Mucosa of rectum (tissue), 2 donors: ENCODE data around the gene RAET1E.
A peak's percentile ranks its signal among the peaks of the same experiment; 100 is the strongest.
"Not testable (repeated sequence)": the region's sequence is repeated elsewhere in the genome, so short reads cannot be mapped to it uniquely, and the experiment has no call there.

Experiments used
- H3K27ac ChIP-seq, 2 donors: one replicate each; pipeline ENCODE4 v1.7.0; 2013; ENCODE audit warnings: inconsistent platforms in 2 of 2, low read depth in 2 of 2, low read length in 2 of 2
- H3K27me3 ChIP-seq, 2 donors: one replicate each; pipeline ENCODE4 v1.7.0; 2013; ENCODE audit warnings: low read length in 2 of 2; ENCODE audit not compliant: control insufficient read depth in 2 of 2, insufficient read depth in 2 of 2
- H3K36me3 ChIP-seq, 2 donors: one replicate each; pipeline ENCODE4 v1.7.0; 2013; ENCODE audit warnings: low read length in 2 of 2; ENCODE audit not compliant: control insufficient read depth in 2 of 2, insufficient read depth in 2 of 2
- H3K4me1 ChIP-seq, 2 donors: one replicate each; pipeline ENCODE4 v1.7.0; 2013; ENCODE audit warnings: low read length in 2 of 2, mild to moderate bottlenecking in 1 of 2; ENCODE audit not compliant: control insufficient read depth in 2 of 2, insufficient read depth in 2 of 2
- H3K4me3 ChIP-seq, 2 donors: one replicate each; pipeline ENCODE4 v1.7.0; 2013; ENCODE audit warnings: low read length in 2 of 2
- H3K9ac ChIP-seq, 2 donors: one replicate each; pipeline ENCODE4 v1.7.0; 2013; ENCODE audit warnings: low read length in 2 of 2, low read depth in 1 of 2, mild to moderate bottlenecking in 1 of 2
- H3K9me3 ChIP-seq, 2 donors: one replicate each; pipeline ENCODE4 v1.7.0; 2013; ENCODE audit warnings: low read length in 2 of 2; ENCODE audit not compliant: control insufficient read depth in 2 of 2
- donor health status: healthy.
- donor health status: Normal muscosa, but diverticular disease.

Gene RAET1E

GRCh38 chr6:149897855-149898744, at the start of gene RAET1E:
Gene RAET1E (minus strand): TSS chr6:149898113. CDS start chr6:149890901, 7,212 bp downstream.
- Histone ChIP-seq H3K27ac (peak within 1 kb of the TSS; percentile 59 to 75), H3K9me3 (no peaks in the 10 kb centered on the region), H3K4me1 (peaks cover 21 to 33% of the 10 kb centered on the region in 2 donors), H3K9ac (peak within 1 kb of the TSS in 1 of 2 donors; percentile 50), H3K36me3 (no peaks in the 10 kb centered on the region), H3K4me3 (peak within 1 kb of the TSS; percentile 41 to 59), H3K27me3 (no peaks in the 10 kb centered on the region)

GRCh38 chr6:149947533-149947932, 49.6 kb upstream of the RAET1E start:
- not testable (repeated sequence) for H3K27ac ChIP-seq, H3K4me3 ChIP-seq, H3K9me3 ChIP-seq, H3K9ac ChIP-seq, H3K4me1 ChIP-seq, H3K36me3 ChIP-seq
- peaks cover 20 to 33% of the 10 kb centered on the region in 2 donors for H3K27me3 ChIP-seq

GRCh38 chr6:149946631-149947030, 48.7 kb upstream of the RAET1E start:
- not testable (repeated sequence) for H3K36me3 ChIP-seq, H3K9ac ChIP-seq, H3K27ac ChIP-seq, H3K4me3 ChIP-seq, H3K9me3 ChIP-seq, H3K4me1 ChIP-seq
- H3K27me3 ChIP-seq, result peaks cover 21 to 28% of the 10 kb centered on the region in 2 donors

- H3K36me3 ChIP-seq, H3K9me3 ChIP-seq, H3K27ac ChIP-seq, H3K4me3 ChIP-seq, H3K9ac ChIP-seq: not testable (repeated sequence)
- H3K4me1 ChIP-seq, result peaks cover 2 to 10% of the 10 kb centered on the region in 2 donors
- peaks cover 18 to 25% of the 10 kb centered on the region in 2 donors for H3K27me3 ChIP-seq
These were observed 47.4 kb upstream of the RAET1E start for GRCh38 chr6:149945276-149945675.

GRCh38 chr6:149943321-149943720, 45.4 kb upstream of the RAET1E start:
- H3K4me1 ChIP-seq, result peaks cover 12 to 19% of the 10 kb centered on the region in 2 donors
- H3K9ac ChIP-seq, H3K36me3 ChIP-seq, H3K4me3 ChIP-seq, H3K9me3 ChIP-seq, H3K27ac ChIP-seq: not testable (repeated sequence)
- H3K27me3 ChIP-seq, result peaks cover 35 to 38% of the 10 kb centered on the region in 2 donors

- no peak overlapping the region for H3K9ac ChIP-seq
- no peak overlapping the region for H3K27ac ChIP-seq
- peaks cover 40 to 44% of the 10 kb centered on the region in 2 donors for H3K27me3 ChIP-seq
- no peak overlapping the region for H3K4me3 ChIP-seq
- no peaks in the 10 kb centered on the region for H3K36me3 ChIP-seq
- peaks cover 14 to 22% of the 10 kb centered on the region in 2 donors for H3K4me1 ChIP-seq
- no peaks in the 10 kb centered on the region for H3K9me3 ChIP-seq
These were observed 44.5 kb upstream of the RAET1E start for GRCh38 chr6:149942461-149942829.

- no peak within 1 kb of the TSS for H3K9ac ChIP-seq
- no peaks in the 10 kb centered on the region for H3K36me3 ChIP-seq
- peak within 1 kb of the TSS; percentile 70 to 73 for H3K4me3 ChIP-seq
- peaks cover 46 to 49% of the 10 kb centered on the region in 2 donors for H3K27me3 ChIP-seq
- no peak within 1 kb of the TSS for H3K27ac ChIP-seq
- peaks cover 14 to 22% of the 10 kb centered on the region in 2 donors for H3K4me1 ChIP-seq
- no peaks in the 10 kb centered on the region for H3K9me3 ChIP-seq
These were observed 43.9 kb upstream of the RAET1E start, which contains the start of gene ULBP2 for GRCh38 chr6:149941583-149942460. Gene ULBP2 (plus strand): TSS chr6:149942014. CDS start chr6:149942073, 59 bp downstream.

GRCh38 chr6:149940672-149940982, 42.7 kb upstream of the RAET1E start:
- Histone ChIP-seq H3K27ac (no peak overlapping the region), H3K9ac (no peak overlapping the region), H3K27me3 (peaks cover 58 to 61% of the 10 kb centered on the region in 2 donors), H3K4me3 (no peak overlapping the region), H3K4me1 (peaks cover 14 to 22% of the 10 kb centered on the region in 2 donors), H3K36me3 (no peaks in the 10 kb centered on the region), H3K9me3 (no peaks in the 10 kb centered on the region)

GRCh38 chr6:149939909-149940671, 42.2 kb upstream of the RAET1E start:
- Histone ChIP-seq H3K9me3 (no peaks in the 10 kb centered on the region), H3K9ac (no peak overlapping the region), H3K27ac (no peak overlapping the region)

More at GRCh38 chr6:149939909-149940671, 42.2 kb upstream of the RAET1E start:
- no peak overlapping the region for H3K4me3 ChIP-seq
- no peaks in the 10 kb centered on the region for H3K36me3 ChIP-seq
- H3K27me3 ChIP-seq, result peaks cover 64 to 66% of the 10 kb centered on the region in 2 donors
- H3K4me1 ChIP-seq, result peaks cover 14 to 22% of the 10 kb centered on the region in 2 donors
